Heart left ventricle (tissue), 16 donors: ENCODE data around the gene PNPLA1. TPM values are rescaled to one million over a fixed set of nuclear protein-coding genes. Genes with fewer than 3 reads are reported as not detected.

Experiments used
- ATAC-seq, 4 donors: fragments of 200-7000 bp; cut with Tn5 transposase; one replicate each; pipeline ENCODE4 v1.9.1; 2020 to 2022; ENCODE audit warnings: moderate library complexity in 4 of 4, mild to moderate bottlenecking in 3 of 4, moderate number of reproducible peaks in 1 of 4
- DNase-seq, 5 donors: peaks; one replicate each; pipeline ENCODE4 v3.0.0-alpha.2; 2020
- H3K27ac ChIP-seq, 12 donors: fragments of 200-600 bp; sonication (generic) in 4 of 12; one replicate each; pipeline versions ENCODE4 v1.5.0 to v1.8.0; 2016 to 2022; ENCODE audit warnings: mild to moderate bottlenecking in 2 of 12
- H3K27me3 ChIP-seq, 9 donors: fragments of 200-600 bp; sonication (generic) in 2 of 9; one replicate each; pipeline versions ENCODE4 v1.5.1 to v1.8.0; 2016 to 2022; ENCODE audit warnings: mild to moderate bottlenecking in 3 of 9
- H3K36me3 ChIP-seq, 9 donors: fragments of 200-600 bp; sonication (generic) in 2 of 9; one replicate each; pipeline versions ENCODE4 v1.5.0 to v1.8.0; 2018 to 2022; ENCODE audit warnings: mild to moderate bottlenecking in 2 of 9
- H3K4me1 ChIP-seq, 12 donors: fragments of 200-600 bp; sonication (generic) in 4 of 12; one replicate each; pipeline versions ENCODE4 v1.5.0 to v1.8.0; 2016 to 2022; ENCODE audit warnings: mild to moderate bottlenecking in 3 of 12
- H3K4me3 ChIP-seq, 12 donors: fragments of 200-600 bp; sonication (generic) in 4 of 12; one replicate each; pipeline versions ENCODE4 v1.5.0 to v1.8.0; 2017 to 2022; ENCODE audit warnings: mild to moderate bottlenecking in 9 of 12, moderate library complexity in 4 of 12
- H3K9me3 ChIP-seq, 12 donors: fragments of 200-600 bp; sonication (generic) in 4 of 12; one replicate each; pipeline versions ENCODE4 v1.5.0 to v1.8.0; 2016 to 2022; ENCODE audit warnings: mild to moderate bottlenecking in 1 of 12
- CTCF ChIP-seq, 12 donors: fragments of 200-600 bp; sonication (generic) in 4 of 12; IDR thresholded peaks; one replicate each; pipeline versions ENCODE4 v1.5.0 to v1.8.0; 2018 to 2022; ENCODE audit warnings: antibody characterized with exemption in 12 of 12, mild to moderate bottlenecking in 5 of 12
- POLR2A ChIP-seq, 2 donors: fragments of 450-650 bp; IDR thresholded peaks; one replicate each; pipeline ENCODE4 v1.6.1; 2017; ENCODE audit warnings: antibody characterized with exemption in 2 of 2, mild to moderate bottlenecking in 2 of 2, moderate library complexity in 2 of 2
- WGBS, 4 donors: extraction: QIAGEN DNeasy Blood & Tissue Kit in 2 of 4; methylation state at CpG; one replicate each; pipeline versions ENCODE4 v1.1.5 to v1.1.7; 2013 to 2018; 5-methylcytosine and 5-hydroxymethylcytosine counted together
- intact Hi-C, 10 donors: fragments of 100-400 bp; cut with DNase I; formaldehyde crosslinking; loops; one replicate each; pipeline versions ENCODE4 v1.11.1 to v1.14.2; 2022
- polyA plus RNA-seq, 2 donors: library from polyadenylated mRNA; stranded (reverse); fragments of 200-250 nt; gene quantifications; one replicate each; pipeline ENCODE4 v1.2.3, GENCODE V29; 2013
- total RNA-seq, 9 donors: library from RNA; depleted of rRNA in 2 of 9; stranded (reverse); fragments of >200 nt in 2 of 9; fragmentation: NEBNext Ultra II Directional in 3 of 9; extraction: Animal tissue kit (Norgen Biotek cat#: 25700) in 3 of 9; gene quantifications; one replicate each; pipeline versions ENCODE4 v1.1.0 to v1.2.4, GENCODE V29; 2016 to 2023
- donor health status: ischemic (EF 13 %, LVEDD 7.1; RV severe dilation, severe dysfunction).
- donor health status: healthy with polysubstance abuse.
- donor health status: DM: no; HTN: yes; CAD: no.
- donor health status: DM: no; HTN: no; CAD: no.
- donor health status: ischemic (EF 25% LVEDD 6.9; RV normal size, moderate dysfunction).
- donor health status: ischemic (EF 25% LVEDD 5.7; RV mildly dilated, moderate dysfunction).
- donor health status: healthy.
- donor health status: DM: yes; HTN: yes; CAD: no.
- donor health status: ischemic (EF 35%, LVEDD 5.7; RV mildly dilated, moderate dysfunction).
- donor health status: nonischemic (EF 11% LVEDD 7.7; RV severe dilation, severe dysfunction).
- donor health status: DM: yes; HTN: yes; CAD: no.
- donor health status: PGD.
- donor health status: ischemic (EF 29% LVEDD 5.4; RV normal size, mild dysfunction).
- donor health status: nonischemic (EF 23%, LVEDD 6.1; RV moderate dilation, normal function).

Gene PNPLA1
- total and polyA plus RNA-seq, 11 donors, result 0.06 to 0.41 TPM; not detected in 9

- H3K4me1 ChIP-seq, result peaks cover 0 to 8% (median 0%) of the 10 kb centered on the region in 12 donors
- no peak overlapping the region for H3K27ac ChIP-seq
- H3K27me3 ChIP-seq, result no peaks in the 10 kb centered on the region
- WGBS, 4 donors, result 70 to 92% (median 82%) methylated on average over 5 of the region's 5 CpGs
- intact Hi-C loops, result no loop called here
- H3K36me3 ChIP-seq, result peaks cover 0 to 98% (median 87%) of the 10 kb centered on the region in 9 donors
- ATAC-seq (no peak), DNase-seq (no peak)
- H3K4me3 ChIP-seq, result no peak overlapping the region
- H3K9me3 ChIP-seq, result no peaks in the 10 kb centered on the region
- TF ChIP-seq CTCF (IDR thresholded peaks at IDR 0.05), result no peak
- no peak for TF ChIP-seq POLR2A (IDR thresholded peaks at IDR 0.05)
Measured at GRCh38 chr6:36229223-36229622, 40.6 kb upstream of the PNPLA1 start.

- peaks cover 0 to under 1% (median 0%) of the 10 kb centered on the region in 12 donors for H3K4me1 ChIP-seq
- no peak overlapping the region for H3K27ac ChIP-seq
- DNase-seq, result no peak
- peak in 1 of 4 donors; percentile 30 for ATAC-seq
- no peak for TF ChIP-seq POLR2A (IDR thresholded peaks at IDR 0.05)
- no peak for TF ChIP-seq CTCF (IDR thresholded peaks at IDR 0.05)
- H3K36me3 ChIP-seq, result peaks cover 0 to 86% (median 78%) of the 10 kb centered on the region in 9 donors
- 92 to 96% (median 95%) methylated on average over 8 to 11 of the region's 11 CpGs for WGBS, 4 donors
- H3K9me3 ChIP-seq, result no peaks in the 10 kb centered on the region
- H3K4me3 ChIP-seq, result no peak overlapping the region
- no peaks in the 10 kb centered on the region for H3K27me3 ChIP-seq
- intact Hi-C loops, result no loop called here
Measured at GRCh38 chr6:36230371-36230770, 39.5 kb upstream of the PNPLA1 start.

- ATAC-seq (no peak), DNase-seq (no peak)
- no peaks in the 10 kb centered on the region for H3K27me3 ChIP-seq
- H3K9me3 ChIP-seq, result no peaks in the 10 kb centered on the region
- H3K4me3 ChIP-seq, result no peak overlapping the region
- H3K27ac ChIP-seq, result no peak overlapping the region
- peaks cover 0 to 68% (median 62%) of the 10 kb centered on the region in 9 donors for H3K36me3 ChIP-seq
- 83 to 91% (median 87%) methylated on average over 4 of the region's 4 CpGs for WGBS, 4 donors
- no peak for TF ChIP-seq POLR2A (IDR thresholded peaks at IDR 0.05)
- TF ChIP-seq CTCF (IDR thresholded peaks at IDR 0.05), result no peak
- intact Hi-C loops, result no loop called here
- no peaks in the 10 kb centered on the region for H3K4me1 ChIP-seq
Measured at GRCh38 chr6:36232172-36232571, 37.7 kb upstream of the PNPLA1 start.

- no peak overlapping the region for H3K27ac ChIP-seq
- intact Hi-C loops, result no loop called here
- H3K27me3 ChIP-seq, result no peaks in the 10 kb centered on the region
- TF ChIP-seq CTCF (IDR thresholded peaks at IDR 0.05) (no peak), POLR2A (IDR thresholded peaks at IDR 0.05) (no peak)
- H3K4me3 ChIP-seq, result no peak overlapping the region
- DNase-seq, result no peak
- H3K4me1 ChIP-seq, result no peaks in the 10 kb centered on the region
- 56 to 75% (median 61%) methylated on average over 3 of the region's 3 CpGs for WGBS, 4 donors
- H3K36me3 ChIP-seq, result peaks cover 0 to 37% (median 32%) of the 10 kb centered on the region in 9 donors
- no peak for ATAC-seq
- no peaks in the 10 kb centered on the region for H3K9me3 ChIP-seq
Measured at GRCh38 chr6:36235309-36235708, 34.6 kb upstream of the PNPLA1 start.
